ENCODE data around the gene AFDN. TPM values are rescaled to one million over a fixed set of nuclear protein-coding genes. Genes with fewer than 3 reads are reported as not detected.

The AFDN gene
- total RNA-seq, 1 donor from 2014 or later = 102 TPM

DNA sequence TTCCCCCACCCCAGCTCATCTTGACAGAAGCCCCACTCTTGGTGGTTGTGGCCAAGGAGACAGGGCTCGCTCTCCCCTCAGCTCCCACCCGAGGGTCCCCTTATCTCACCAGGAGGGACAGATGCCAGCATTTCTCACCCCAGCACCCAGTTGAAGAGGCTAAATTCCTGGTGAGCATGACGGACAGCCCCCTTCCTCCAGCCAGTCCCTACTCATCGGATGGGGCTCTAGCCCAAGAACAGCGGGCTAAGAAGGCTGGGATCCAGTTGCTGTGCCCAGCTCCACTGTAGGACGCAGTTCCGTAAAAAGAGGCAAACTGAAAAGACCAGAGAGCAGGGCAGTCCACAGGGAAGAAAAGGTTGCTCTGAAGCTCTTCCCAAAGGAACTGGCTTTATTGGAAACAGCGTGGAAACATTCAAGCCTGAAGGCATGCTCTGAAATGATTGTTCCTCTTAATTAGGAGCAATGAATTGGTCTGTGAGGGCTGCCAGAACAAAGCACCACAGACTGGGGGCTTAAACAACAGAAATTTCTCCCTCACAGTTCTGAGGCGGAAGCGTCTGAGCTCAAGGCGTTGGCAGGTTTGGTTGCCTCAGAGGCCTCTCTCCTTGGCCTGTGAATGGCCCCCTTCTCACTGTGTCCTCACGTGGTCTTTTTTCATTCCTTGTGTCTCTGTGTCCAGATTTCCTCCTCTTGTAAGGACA, 152.9 kb downstream of the AFDN start:
- H3K4me1 ChIP-seq (ENCODE audit: insufficient read depth, low read length) = peaks cover 5% of the 10 kb centered on the region
- no peak for FAIRE-seq
- no peak overlapping the region for H3K4me2 ChIP-seq (ENCODE audit: low read length)
- no peaks in the 10 kb centered on the region for H3K27me3 Mint-ChIP-seq (ENCODE audit: low read depth, unreplicated experiment)
- H3K4me3 Mint-ChIP-seq (ENCODE audit: unreplicated experiment) = no peak overlapping the region
- peaks cover 4% of the 10 kb centered on the region for H3K9me3 Mint-ChIP-seq (ENCODE audit: unreplicated experiment)
- no peaks in the 10 kb centered on the region for H3K9me3 ChIP-seq (ENCODE audit: insufficient read depth, low read depth, low read length)
- H3K36me3 Mint-ChIP-seq (ENCODE audit: low read depth, unreplicated experiment) = peaks cover 1% of the 10 kb centered on the region
- H3K27me3 ChIP-seq (ENCODE audit: insufficient read depth, low read length) = no peaks in the 10 kb centered on the region
- no peak for TF ChIP-seq EZH2 (IDR thresholded peaks at IDR 0.05; ENCODE audit: insufficient read depth, low read length)
- no peak for TF ChIP-seq CTCF (IDR thresholded peaks at IDR 0.05; ENCODE audit: insufficient read depth, low read depth, low read length)
- no peaks in the 10 kb centered on the region for H4K20me1 ChIP-seq (ENCODE audit: insufficient read depth, low read length)
- H3K27ac ChIP-seq (ENCODE audit: low read depth, low read length) = no peak overlapping the region
- H3K36me3 ChIP-seq (ENCODE audit: insufficient read depth, low read length) = no peaks in the 10 kb centered on the region
- H3K79me2 ChIP-seq (ENCODE audit: insufficient read depth, low read length) = no peaks in the 10 kb centered on the region
- DNase-seq (ENCODE audit: low read depth) = no peak
- no peak overlapping the region for H3K4me3 ChIP-seq (ENCODE audit: insufficient read depth, low read depth, low read length)
- no peak overlapping the region for H3K9ac ChIP-seq (ENCODE audit: low read length)
- peaks cover 21% of the 10 kb centered on the region for H3K4me1 Mint-ChIP-seq (ENCODE audit: low read depth, unreplicated experiment)
- no peak overlapping the region for H2AFZ ChIP-seq (ENCODE audit: low read depth, low read length)
- no peak overlapping the region for H3K27ac Mint-ChIP-seq (ENCODE audit: unreplicated experiment)

DNA sequence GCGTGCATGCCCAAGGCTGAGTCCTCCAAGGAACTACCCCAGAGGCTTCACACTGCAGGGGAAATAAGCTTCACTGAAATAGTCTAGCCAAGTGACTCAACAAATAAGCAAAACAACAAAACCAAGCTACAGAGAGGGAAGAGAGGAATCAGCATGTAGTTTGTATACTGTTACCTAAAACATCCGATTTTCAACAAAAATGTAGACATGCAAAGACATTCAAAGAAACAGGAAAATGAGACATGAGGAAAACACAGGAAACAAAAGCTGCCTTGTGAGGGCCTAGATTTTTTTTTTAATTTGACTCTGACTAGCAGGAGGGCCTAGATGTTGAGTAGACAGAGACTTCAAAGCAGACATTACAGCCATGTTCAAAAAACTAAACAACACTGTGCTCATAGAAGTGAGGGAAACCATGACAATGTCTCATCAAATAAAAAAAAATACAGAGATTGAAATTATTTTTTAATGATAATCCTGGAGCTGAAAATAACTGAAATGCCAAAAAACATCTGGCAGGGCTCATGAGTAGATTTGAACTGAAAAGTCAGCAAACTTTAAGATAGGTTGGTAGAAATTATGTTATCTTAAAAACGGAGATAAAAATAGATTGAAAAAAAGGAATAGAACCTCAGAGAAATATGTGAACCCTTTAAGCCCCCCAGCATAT, 154.3 kb downstream of the AFDN start:
- Histone ChIP-seq H3K36me3 (ENCODE audit: insufficient read depth, low read length) (no peaks in the 10 kb centered on the region), H3K9ac (ENCODE audit: low read length) (no peak overlapping the region), H3K4me1 (ENCODE audit: insufficient read depth, low read length) (no peaks in the 10 kb centered on the region), H3K4me3 (ENCODE audit: insufficient read depth, low read depth, low read length) (no peak overlapping the region), H3K4me2 (ENCODE audit: low read length) (no peak overlapping the region), H3K79me2 (ENCODE audit: insufficient read depth, low read length) (no peaks in the 10 kb centered on the region), H3K27me3 (ENCODE audit: insufficient read depth, low read length) (no peaks in the 10 kb centered on the region), H4K20me1 (ENCODE audit: insufficient read depth, low read length) (no peaks in the 10 kb centered on the region), H3K9me3 (ENCODE audit: insufficient read depth, low read depth, low read length) (no peaks in the 10 kb centered on the region), H3K27ac (ENCODE audit: low read depth, low read length) (no peak overlapping the region), H2AFZ (ENCODE audit: low read depth, low read length) (no peak overlapping the region)
- H3K9me3 Mint-ChIP-seq (ENCODE audit: unreplicated experiment) = peaks cover 4% of the 10 kb centered on the region
- DNase-seq (ENCODE audit: low read depth) (no peak), FAIRE-seq (no peak)
- peaks cover 2% of the 10 kb centered on the region for H3K27me3 Mint-ChIP-seq (ENCODE audit: low read depth, unreplicated experiment)
- H3K4me1 Mint-ChIP-seq (ENCODE audit: low read depth, unreplicated experiment) = peaks cover 13% of the 10 kb centered on the region
- H3K36me3 Mint-ChIP-seq (ENCODE audit: low read depth, unreplicated experiment) = peaks cover 1% of the 10 kb centered on the region
- H3K4me3 Mint-ChIP-seq (ENCODE audit: unreplicated experiment) = no peak overlapping the region
- peak overlapping the region; percentile 17 for H3K27ac Mint-ChIP-seq (ENCODE audit: unreplicated experiment)
- TF ChIP-seq CTCF (IDR thresholded peaks at IDR 0.05; ENCODE audit: insufficient read depth, low read depth, low read length) (no peak), EZH2 (IDR thresholded peaks at IDR 0.05; ENCODE audit: insufficient read depth, low read length) (no peak)

Measured in astrocyte (in vitro differentiated cells and primary cell).